ENCODE measurements around the gene DAB1.

The DAB1 gene

DNA sequence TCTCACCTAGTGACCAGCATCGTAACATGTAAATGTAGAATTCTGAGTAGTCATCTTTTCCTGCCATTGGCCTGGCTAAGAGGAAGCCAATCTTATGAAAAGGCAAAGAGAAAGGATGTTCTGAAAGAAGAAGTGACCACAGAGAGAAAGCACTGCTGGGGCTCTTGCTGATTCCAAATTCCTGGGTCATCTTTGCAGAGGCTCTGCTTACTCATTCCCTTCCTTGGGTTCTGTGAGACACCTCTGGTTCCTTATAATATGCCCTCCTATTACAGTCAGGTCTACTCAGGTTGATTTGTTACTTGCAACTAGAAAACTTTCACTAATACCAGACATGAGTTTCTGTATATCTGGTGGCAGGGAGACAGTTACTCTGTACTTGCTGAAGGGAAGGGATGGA, 259.3 kb downstream of the DAB1 start:
- DNase-seq (ENCODE audit: low read depth in 2 of 2), result no peak

DNA sequence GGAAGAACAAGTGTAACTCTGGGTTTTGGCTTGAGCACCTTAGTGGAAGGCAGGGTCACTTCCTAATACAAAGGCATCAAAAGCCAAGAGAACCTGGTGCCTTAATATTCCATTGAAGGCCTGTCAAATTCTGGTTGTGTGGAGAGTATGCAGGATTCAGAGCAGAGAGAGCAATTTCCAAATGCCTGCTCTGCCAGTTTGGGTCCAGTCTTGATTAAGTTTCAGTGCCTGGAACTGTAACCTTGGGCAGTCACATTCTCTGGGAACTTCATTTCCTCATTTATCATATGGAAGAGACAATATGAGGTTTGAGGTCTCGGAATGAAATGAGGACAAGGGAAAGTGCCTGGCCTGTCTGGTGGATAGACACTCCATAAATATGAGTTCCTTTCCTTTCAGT, 260.1 kb downstream of the DAB1 start:
- DNase-seq (ENCODE audit: low read depth in 2 of 2), result no peak

DNA sequence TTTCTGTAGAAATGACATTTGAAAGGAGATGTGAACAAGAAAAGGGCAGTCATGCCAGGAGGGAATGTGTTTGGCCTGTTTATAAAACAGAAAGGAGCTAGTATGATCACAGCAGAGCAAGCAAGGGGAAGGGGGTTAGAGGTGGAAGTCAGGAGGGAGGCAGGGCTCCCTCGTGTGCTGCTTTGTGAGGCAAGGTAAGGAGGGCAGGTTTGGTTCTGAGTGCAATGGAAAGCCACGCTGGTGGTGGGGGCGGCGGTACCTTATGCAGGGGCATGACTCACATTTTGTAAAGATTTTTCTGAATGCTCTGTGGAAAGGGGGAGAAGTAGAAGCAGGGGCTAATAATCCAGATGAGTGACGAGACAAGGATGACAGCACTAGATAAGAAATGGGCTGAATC, 260.5 kb downstream of the DAB1 start:
- no peak for DNase-seq (ENCODE audit: low read depth in 2 of 2)

DNA sequence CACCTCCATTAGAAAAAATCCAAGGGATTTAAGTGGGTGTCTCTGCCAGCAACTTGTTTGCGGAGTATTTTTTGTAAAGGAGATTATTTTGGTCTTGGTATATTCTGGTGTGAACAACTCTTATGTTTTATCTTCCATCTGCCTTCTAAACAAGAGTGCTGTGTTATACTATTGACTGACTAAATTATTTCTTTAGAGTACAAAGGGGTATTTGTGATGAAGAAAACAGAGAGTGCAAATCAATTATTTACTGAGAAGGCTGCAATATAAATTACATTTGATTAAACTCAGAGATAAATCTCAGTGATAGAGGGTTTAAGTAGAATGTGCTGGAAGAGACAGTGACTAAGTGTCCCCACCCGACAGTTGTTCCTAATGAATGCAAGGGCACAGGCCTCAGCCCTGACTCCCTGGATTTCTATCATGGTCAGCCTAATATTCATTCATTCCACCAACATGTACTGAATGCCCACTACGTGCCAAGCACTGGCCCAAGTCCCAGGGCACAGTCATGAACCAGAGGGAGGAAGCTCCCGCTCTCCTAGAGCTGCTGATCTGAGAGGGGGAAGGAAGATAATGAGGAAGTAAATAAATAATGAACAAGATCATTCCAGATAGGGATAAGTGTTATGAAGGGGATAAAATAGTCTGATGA, 261.1 kb downstream of the DAB1 start:
- DNase-seq (ENCODE audit: low read depth in 2 of 2), result no peak

DNA sequence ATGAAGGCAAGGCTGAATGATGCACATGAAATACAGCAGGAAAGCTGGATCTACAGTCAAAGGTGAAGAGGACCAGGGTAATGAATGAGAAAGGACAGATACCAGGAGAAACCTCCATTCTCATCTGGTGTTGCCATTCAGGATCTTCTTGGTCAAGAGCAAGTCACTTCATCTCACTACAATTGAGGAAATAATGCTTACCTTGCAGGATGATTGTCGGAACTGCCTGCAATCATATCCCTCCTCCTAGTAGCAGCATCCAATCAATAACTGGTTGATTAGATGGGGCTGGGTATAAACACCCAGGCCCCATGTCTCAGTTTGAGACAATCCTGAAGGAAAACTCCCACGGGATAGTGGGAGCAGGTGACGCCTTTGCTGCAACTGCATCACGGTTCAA, 263.3 kb downstream of the DAB1 start:
- DNase-seq (ENCODE audit: low read depth in 2 of 2), result no peak

DNA sequence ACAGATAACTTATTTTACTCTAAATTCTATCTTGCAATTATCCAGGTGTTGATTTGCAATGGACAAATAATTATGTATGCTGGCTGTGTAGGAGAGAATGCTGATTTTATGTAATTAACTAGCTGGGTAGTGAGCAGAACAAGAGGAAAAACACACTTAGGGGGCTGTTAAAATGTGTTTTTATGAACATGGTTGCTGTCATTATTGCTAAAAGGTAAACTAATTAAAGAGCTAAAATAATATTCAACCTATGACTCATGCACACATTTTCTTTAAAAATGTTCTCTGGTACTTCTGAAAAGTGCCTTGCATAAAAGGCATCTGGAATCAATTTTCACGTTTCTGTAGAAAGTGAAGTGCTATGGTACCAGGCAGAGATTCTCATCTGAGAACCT, 265.3 kb downstream of the DAB1 start:
- no peak for DNase-seq (ENCODE audit: low read depth in 2 of 2)

DNA sequence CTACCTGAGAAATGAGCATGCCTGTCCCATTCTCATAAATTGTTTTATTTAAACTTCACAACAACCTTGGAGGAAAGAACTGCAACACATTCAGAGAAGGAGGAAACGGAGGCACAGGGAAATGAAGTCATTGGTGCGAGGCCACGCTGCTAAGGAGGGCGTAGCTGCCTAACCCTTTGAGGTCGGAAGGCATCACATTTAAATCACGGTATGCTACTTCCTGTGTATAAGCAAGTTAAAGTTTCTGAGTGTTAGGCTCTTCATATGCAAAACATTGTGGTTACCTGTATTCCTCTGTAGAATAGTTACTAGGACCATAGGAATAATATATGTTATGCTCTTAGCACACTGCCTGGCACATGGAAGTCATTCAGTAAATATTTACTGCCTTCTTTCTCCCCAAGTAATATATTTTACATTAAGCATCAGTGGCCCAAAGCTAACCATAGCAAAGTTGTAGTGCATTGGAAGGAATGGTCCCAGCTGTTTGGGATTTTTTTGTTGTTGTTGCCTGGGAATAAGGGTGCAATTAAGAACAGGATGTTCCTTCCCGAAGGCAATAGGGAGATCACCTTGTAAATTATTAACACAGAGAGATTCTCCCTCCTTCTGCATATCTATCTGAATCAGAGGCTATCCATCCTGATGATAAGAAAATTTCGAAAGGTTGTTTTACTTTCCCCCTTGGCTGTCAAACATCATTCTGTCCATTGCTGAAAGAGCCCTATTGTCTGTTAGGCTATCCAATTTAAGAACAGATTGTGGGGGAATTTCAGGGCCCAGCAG, 265.8 kb downstream of the DAB1 start:
- no peak for DNase-seq (ENCODE audit: low read depth in 2 of 2)

DNA sequence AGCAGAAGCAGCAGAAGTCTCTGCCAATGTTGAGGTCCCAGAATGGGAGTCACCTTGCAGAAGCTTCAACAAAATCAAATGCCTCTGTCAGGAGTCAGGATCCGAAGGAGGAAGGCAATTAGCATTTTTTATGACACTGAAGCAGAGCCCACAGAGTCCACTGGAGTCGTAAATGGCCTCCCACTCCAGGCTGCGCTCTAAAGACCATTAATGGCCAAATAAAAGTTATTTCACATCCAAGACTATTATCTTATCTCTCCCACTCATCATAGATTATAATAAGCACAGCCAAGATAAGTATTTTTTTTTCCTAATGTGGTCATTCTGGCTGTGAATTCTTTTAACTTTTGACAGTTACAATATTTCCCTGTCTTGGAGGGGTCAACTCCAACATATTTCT, 267.0 kb downstream of the DAB1 start:
- DNase-seq (ENCODE audit: low read depth in 2 of 2), result no peak

DNA sequence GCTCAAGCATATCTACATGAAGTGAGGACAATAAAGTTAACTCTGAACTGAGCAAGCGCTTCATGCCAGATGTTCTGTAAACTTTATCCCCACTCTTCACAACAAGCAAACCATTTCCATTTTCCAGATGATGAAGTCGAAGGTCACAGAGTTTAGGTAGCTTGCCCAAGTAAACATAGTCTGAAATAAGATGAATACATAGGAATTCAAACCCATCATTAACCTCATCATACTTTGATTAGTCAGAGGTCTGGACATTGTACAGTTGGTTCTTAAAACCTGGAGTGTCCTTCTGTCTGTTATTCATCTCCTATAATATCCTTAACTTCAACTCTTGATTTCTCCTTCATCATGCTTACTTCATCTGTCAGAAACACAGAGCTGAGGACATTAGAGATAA, 277.8 kb downstream of the DAB1 start:
- DNase-seq (ENCODE audit: low read depth in 2 of 2), result no peak

DNA sequence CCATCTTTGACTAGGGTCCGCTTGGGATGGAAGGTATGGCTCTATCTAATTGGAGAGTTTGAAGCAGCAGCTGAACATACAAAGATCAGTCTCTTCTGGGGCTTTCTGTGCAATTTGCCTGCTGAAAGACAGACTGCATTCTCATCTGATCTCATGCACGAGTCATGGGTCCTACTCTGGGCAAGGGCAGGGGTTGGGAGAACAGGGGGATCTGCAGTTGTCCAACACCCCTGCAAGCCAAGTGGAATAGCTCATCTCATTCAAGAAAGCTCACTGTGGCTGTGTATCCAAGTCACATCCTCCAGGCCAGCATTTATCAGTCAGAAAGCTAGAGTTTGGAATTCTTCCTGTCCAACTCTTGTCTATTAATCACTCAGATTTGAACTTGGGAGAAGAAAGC, 280.9 kb downstream of the DAB1 start:
- DNase-seq (ENCODE audit: low read depth in 2 of 2), result no peak

DNA sequence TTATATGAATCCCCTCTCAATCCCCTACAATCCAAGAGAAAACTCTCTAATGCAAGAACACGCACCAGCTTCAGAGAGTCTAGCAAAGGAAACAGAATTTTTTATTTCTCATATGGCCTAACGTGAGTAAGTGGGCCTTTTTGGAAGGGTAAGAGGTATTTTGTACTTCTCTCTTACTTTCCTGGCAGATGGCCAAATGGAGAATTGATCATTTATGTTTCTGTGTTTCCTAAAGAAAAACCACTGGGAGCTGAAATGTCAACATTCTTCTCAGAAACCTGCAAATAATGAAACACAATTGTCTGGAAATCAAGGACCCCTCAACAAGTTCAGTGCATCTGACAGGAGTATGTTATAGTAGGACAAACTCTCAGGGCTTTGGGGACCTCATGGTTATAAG, 281.7 kb downstream of the DAB1 start:
- DNase-seq (ENCODE audit: low read depth in 2 of 2), result no peak

DNA sequence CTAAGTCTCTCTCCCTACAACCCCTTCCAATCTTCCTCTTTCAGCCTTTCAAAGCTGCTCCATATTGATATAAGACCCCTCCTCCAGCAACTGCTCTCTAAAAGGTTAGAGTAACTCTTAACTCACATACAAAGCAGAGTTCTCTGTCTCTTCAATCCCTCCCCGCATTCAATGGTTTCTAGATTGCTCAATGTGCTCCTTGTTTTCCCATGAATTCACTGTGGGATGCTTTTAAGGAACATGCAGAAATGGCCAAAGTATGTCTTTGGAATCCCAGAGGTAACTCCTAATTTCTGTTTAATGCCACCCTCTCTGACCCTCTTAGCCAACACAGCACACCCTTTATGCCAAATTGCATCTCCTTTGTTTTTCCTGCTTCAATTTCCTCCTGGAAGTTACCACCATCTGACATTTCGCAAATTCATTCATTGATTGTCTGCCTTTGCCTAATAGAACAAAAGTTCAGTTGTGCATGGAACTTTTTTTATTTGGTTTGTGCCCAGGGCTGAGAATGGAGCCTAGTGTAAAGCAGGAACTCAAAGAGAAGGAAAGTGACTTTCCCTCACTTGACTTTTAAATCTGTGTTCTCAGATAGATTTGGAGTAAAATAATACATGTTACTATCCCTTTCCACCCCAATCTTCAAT, 285.3 kb downstream of the DAB1 start:
- no peak for DNase-seq (ENCODE audit: low read depth in 2 of 2)

DNA sequence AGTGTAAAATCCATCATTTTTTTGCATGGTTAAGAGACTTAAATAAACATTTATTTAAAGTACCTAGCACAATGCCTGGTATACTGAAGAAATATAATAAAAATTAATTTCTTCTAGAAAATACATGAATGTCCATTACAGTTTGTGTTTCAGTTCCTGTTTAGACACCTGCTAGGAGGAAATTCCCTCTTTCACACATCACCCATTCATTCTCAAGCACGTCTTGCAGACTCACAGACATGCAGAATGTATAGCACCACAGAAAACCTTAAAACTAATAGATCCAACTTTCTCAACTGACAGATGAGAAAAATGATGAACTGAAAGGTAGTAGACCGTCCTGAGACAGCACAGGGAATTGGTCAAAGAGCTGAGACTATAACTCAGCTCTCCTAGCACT, 285.9 kb downstream of the DAB1 start:
- no peak for DNase-seq (ENCODE audit: low read depth in 2 of 2)

DNA sequence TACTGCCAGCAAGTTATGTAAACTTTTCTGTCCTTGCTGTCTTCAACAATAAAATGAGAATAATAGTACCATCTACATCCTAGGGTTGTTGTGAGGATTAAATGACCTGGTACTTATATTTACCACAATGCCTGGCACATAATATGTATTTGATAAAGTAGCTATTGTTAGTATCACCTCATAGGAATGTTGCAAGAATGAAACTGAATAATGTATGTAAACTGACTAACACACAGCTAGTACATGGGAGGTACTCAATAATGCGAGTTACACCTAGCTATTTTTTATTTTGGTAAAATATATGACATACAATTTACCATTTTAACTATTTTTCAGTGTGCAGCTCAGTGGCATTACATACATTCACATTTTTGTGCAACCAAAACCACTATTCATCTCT, 289.1 kb downstream of the DAB1 start:
- DNase-seq (ENCODE audit: low read depth in 2 of 2), result no peak

DNA sequence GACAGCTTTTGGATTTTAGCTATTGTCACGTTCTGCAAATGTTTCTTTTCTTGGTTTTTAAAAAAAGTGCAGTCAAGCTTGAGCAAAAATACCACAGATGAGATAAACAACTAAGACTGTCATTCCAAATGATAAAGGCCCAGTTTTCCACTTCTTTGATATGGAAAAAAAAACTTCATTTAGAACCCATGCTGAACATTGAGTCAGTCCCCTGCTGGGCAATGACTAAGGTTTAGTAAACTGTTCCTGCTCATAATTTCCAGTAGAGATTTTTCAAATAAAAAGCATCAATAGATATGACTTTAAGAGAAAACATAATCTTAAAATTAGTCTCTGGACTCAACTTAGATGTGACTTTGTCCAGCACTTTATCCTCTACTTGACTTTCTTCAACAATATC, 290.2 kb downstream of the DAB1 start:
- no peak for DNase-seq (ENCODE audit: low read depth in 2 of 2)

DNA sequence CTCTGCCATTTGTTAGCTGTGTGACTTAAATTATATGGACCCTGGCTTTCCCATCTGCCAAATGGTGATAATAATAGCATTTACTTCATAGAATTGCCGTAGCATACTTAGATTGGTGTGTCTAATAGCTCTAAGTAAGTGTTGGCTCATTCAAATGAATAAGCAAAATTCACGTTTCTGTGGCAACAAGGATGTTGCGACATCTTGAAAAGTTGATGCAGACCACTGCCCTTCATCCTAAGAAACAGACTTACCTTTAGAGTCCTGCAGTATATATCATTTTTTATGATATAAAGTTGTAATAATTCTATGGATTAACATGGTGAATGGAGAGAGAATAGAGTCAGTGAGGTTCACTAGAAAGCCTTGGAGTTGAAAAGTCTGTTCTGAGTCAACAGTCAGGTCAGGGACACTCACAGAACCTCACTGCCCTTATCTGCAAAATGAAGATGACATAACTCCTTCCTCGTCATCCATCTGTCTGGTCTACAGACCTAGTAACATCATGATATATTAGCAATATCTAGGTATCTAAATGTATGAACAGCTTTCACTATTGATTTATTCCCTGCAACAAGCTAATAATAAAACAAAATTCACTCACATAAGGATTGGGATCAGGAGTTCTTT, 290.8 kb downstream of the DAB1 start:
- DNase-seq (ENCODE audit: low read depth in 2 of 2), result no peak

DNA sequence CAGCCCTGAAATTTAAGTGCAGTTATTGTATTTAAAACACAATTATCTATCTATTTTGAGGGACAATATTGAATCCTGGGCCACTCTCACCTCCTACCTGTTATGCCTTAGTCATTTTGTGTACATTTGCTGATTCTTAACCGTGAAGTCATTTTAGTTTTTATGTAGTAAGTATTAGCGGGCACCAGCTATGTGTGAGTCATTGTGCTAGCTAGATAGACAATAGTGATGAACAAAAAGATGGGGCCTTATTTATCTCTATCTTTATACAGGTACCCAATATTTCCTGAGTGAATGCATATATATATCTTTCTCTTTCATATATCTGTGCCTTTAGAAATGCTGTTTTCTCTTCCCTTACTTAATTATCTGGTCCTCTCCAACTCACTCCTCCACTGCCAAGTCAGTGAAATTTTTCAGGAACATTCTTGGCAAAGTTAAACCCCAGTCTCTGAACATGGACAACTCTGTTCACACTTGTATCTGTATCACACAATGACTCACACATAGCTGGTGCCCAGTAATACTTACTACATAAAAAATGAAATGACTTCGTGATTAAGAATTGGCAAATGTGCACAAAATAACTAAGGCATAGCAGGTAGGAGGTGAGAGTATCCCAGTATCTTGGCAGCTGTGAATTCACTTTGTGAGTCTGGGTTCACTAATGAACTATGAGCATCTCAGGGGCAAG, 292.0 kb downstream of the DAB1 start:
- DNase-seq (ENCODE audit: low read depth in 2 of 2), result no peak

DNA sequence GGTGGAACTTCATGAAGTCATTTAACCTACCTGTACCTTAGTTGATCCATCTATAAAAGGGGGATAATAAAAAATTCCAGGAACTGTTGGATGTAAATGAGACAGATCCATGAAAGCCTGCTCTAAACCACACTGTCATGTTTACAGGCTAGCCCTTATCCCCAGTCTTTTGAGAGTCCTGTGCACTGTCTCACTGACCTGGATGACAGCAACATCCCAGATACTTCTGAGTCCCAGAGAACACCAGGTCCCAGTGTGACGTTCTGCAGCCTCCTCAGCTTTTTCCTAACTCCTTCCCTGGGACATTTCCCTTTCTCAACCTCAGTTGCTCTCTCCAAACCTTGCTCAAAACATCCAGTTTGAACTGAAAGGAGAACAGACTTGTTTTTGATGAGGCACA, 292.6 kb downstream of the DAB1 start:
- no peak for DNase-seq (ENCODE audit: low read depth in 2 of 2)

DNA sequence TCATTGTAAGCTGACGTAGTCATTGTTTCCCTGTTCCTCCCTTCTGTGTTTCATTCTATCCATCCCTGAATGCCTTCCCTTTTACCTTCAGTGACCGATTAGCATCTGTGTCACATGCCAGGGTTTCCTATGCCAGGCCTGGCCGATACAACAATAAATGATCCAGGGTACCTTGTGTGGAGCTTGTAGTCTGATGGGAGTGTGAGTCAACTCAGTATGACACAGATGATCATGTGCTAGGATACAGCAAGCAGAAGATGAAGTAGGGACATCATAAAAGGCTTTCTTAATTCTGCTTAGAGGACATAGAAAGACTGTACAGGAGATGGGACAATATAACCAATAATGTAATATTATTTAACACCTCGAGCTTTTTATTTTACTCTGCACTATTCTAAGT, 294.0 kb downstream of the DAB1 start:
- no peak for DNase-seq (ENCODE audit: low read depth in 2 of 2)

DNA sequence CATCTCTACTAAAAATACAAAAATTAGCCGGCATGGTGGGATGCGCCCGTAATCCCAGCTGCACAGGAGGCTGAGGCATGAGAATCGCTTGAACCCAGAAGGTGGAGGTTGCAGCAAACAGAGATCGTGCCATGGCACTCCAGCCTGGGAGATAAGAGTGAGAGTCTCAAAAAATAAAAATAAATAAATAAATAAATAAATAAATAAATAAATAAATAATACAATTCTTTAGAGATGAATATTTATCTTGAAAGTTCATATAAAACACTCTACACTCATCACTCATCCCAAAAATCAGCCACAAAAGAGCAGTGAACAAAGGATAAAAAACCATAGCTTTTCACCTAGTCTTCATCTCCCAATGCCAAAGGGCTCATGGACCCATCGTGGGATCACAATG, 295.9 kb downstream of the DAB1 start:
- DNase-seq (ENCODE audit: low read depth in 2 of 2), result no peak

DNA sequence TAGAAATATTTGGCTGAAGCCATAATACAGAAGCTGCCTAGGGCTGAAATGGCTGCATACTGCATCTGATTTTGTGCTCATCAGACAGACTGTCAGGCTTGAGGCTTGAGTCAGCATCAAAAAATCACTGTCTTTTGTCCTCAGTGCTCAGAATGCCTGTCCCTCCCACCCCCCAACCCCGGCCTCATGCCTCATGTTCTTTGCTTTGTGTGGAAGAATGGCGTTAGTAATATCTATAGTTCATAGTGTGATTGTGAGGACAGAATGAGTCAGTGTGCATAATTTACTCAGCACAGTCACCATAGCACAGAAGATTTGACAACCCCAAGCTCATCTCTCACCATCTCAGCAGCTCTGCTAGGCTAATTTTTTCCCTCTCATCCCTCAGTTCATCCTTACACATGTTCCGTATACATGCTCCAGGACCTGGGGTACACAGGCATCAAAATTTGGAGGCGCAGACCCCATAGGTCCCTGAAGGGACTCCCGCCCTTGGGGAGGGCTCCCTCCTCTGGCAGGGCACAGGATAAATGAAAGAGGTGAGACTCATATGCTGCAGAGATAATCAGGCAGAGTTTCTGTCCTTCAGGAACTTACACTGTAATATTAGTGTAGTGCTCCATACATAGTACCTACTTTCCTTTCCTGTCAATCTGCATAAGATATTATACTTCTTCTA, 299.0 kb downstream of the DAB1 start:
- DNase-seq (ENCODE audit: low read depth in 2 of 2), result peak in 1 of 2 donors; percentile 5

DNA sequence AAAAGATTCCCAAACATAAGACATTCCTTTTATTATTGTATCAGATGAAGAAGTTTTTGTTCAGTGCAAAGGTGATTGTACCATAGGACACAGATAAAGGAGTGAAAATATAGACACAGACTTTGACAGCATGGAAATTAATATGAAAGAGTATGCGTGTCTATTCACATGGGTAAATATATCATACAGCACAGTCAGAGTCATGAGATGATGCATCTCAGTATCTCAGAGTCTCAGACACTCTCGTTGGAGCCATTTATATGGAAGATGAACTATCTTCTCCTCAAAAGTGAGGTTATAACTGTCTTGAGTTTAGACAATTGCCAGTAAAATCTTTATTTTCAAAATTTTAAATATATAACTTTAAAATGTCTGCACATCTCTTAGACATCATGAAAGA, 299.7 kb downstream of the DAB1 start:
- no peak for DNase-seq (ENCODE audit: low read depth in 2 of 2)

Data from stimulated activated CD4-positive, alpha-beta T cell treated with anti-CD3 and anti-CD28 coated beads, Interleukin-15, amount 100 ng/mL, for 48 hours (primary cell).